Stimulated activated naive CD8-positive, alpha-beta T cell treated with anti-CD3 and anti-CD28 coated beads, Interleukin-15, Interleukin-2, amounts not matched to agents 100 ng/mL and 50 ng/mL, for 24 hours (primary cell): ENCODE measurements around the gene PSMB3.
"Not testable (repeated sequence)": the region's sequence is repeated elsewhere in the genome, so short reads cannot be mapped to it uniquely, and the experiment has no call there.

Experiments
- H3K27ac Mint-ChIP-seq: one replicate; pipeline ENCODE4 v1.8.0; 2021; ENCODE audit warnings: mild to moderate bottlenecking, mixed read lengths
- H3K27me3 Mint-ChIP-seq: one replicate; pipeline ENCODE4 v1.8.0; 2021; ENCODE audit warnings: mixed read lengths
- H3K36me3 Mint-ChIP-seq: one replicate; pipeline ENCODE4 v1.8.0; 2021; ENCODE audit warnings: low read depth, mixed read lengths
- H3K4me1 Mint-ChIP-seq: one replicate; pipeline ENCODE4 v1.8.0; 2021; ENCODE audit warnings: low read depth, mixed read lengths
- H3K4me3 Mint-ChIP-seq: one replicate; pipeline ENCODE4 v1.8.0; 2021; ENCODE audit warnings: mild to moderate bottlenecking, mixed read lengths
- H3K9me3 Mint-ChIP-seq: one replicate; pipeline ENCODE4 v1.8.0; 2021; ENCODE audit warnings: mixed read lengths

The PSMB3 gene

GRCh38 chr17:38779965-38780752, 27.6 kb downstream of the PSMB3 start:
- H3K4me3 Mint-ChIP-seq: no peak overlapping the region
- no peaks in the 10 kb centered on the region for H3K9me3 Mint-ChIP-seq
- no peaks in the 10 kb centered on the region for H3K4me1 Mint-ChIP-seq
- peaks cover 53% of the 10 kb centered on the region for H3K36me3 Mint-ChIP-seq
- no peak overlapping the region for H3K27ac Mint-ChIP-seq
- H3K27me3 Mint-ChIP-seq: no peaks in the 10 kb centered on the region

DNA sequence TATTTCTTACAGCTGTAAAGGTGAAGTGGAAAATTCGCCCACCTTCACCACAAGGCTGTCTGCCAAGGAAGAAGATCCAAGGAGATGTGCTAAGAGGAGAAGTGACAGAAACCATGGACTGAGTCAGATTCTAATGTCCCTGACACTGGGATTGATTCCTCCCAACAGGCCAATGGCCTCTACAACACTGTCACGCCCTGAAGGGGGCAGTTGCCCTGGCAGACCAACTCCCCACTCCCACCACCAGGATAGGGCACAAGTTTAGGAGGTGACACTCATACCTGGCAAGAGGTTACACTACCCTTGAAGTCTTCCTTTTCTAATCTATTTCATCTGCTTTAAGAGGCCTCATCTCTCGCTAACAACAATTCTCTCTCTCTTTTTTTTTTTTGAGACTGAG, 30.7 kb downstream of the PSMB3 start:
- Mint-ChIP-seq H3K36me3 (peaks cover 55% of the 10 kb centered on the region), H3K27me3 (no peaks in the 10 kb centered on the region)

GRCh38 chr17:38786372-38786771, 33.8 kb downstream of the PSMB3 start:
- peaks cover 3% of the 10 kb centered on the region for H3K4me1 Mint-ChIP-seq
- no peak overlapping the region for H3K4me3 Mint-ChIP-seq
- no peaks in the 10 kb centered on the region for H3K9me3 Mint-ChIP-seq
- no peaks in the 10 kb centered on the region for H3K27me3 Mint-ChIP-seq
- no peak overlapping the region for H3K27ac Mint-ChIP-seq
- H3K36me3 Mint-ChIP-seq: peaks cover 38% of the 10 kb centered on the region

More for the DNA sequence above, 30.7 kb downstream of the PSMB3 start:
- H3K27ac Mint-ChIP-seq: no peak overlapping the region
- H3K4me1 Mint-ChIP-seq: no peaks in the 10 kb centered on the region
- H3K4me3 Mint-ChIP-seq: no peak overlapping the region
- no peaks in the 10 kb centered on the region for H3K9me3 Mint-ChIP-seq

DNA sequence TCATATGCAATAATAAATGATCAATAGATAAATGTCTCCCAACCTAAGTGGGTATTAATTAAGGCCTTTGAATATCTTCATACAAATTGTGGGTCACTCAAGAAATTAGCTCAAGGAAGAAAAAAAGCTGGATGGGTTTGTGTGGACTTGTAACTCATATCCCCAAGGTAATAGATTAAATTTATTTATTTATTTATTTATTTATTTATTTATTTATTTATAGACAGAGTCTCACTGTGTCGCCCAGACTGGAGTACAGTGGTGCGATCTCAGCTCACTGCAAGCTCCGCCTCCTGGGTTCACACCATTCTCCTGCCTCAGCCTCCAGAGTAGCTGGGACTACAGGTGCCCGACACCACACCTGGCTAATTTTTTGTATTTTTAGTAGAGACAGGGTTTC, 35.5 kb downstream of the PSMB3 start:
- not testable (repeated sequence) for H3K4me3 Mint-ChIP-seq, H3K27me3 Mint-ChIP-seq, H3K9me3 Mint-ChIP-seq, H3K27ac Mint-ChIP-seq, H3K4me1 Mint-ChIP-seq
- H3K36me3 Mint-ChIP-seq: peaks cover 46% of the 10 kb centered on the region

DNA sequence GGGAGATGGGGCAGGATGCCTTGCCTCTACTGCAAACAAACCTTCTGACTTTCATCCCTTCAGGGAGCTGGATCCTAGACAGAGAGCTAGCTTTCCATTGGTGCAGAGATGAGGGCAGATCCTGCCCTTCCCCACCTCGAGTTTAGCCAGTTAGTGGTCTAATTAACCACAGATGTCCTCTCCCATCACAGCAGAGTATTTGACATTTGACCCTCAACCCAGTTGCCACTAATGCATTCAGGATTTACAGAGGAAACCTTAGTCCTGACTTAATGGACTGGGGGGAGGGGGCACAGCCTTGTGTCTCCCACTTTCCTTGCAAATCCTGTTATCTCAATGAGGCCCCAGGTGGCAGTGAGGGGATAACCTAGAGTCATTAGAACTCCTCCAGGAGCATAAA, 36.6 kb downstream of the PSMB3 start:
- H3K4me3 Mint-ChIP-seq: no peak overlapping the region
- no peaks in the 10 kb centered on the region for H3K27me3 Mint-ChIP-seq
- H3K27ac Mint-ChIP-seq: no peak overlapping the region
- H3K36me3 Mint-ChIP-seq: peaks cover 46% of the 10 kb centered on the region
- H3K9me3 Mint-ChIP-seq: no peaks in the 10 kb centered on the region
- H3K4me1 Mint-ChIP-seq: peaks cover 4% of the 10 kb centered on the region

- not testable (repeated sequence) for H3K27me3 Mint-ChIP-seq, H3K4me1 Mint-ChIP-seq, H3K27ac Mint-ChIP-seq, H3K9me3 Mint-ChIP-seq, H3K4me3 Mint-ChIP-seq
- H3K36me3 Mint-ChIP-seq: peaks cover 41% of the 10 kb centered on the region
Observed at GRCh38 chr17:38790148-38790707, 37.7 kb downstream of the PSMB3 start.

GRCh38 chr17:38791162-38791561, 38.6 kb downstream of the PSMB3 start:
- no peaks in the 10 kb centered on the region for H3K9me3 Mint-ChIP-seq
- H3K27me3 Mint-ChIP-seq: no peaks in the 10 kb centered on the region
- no peak overlapping the region for H3K4me3 Mint-ChIP-seq
- peaks cover 10% of the 10 kb centered on the region for H3K4me1 Mint-ChIP-seq
- H3K36me3 Mint-ChIP-seq: peaks cover 33% of the 10 kb centered on the region
- H3K27ac Mint-ChIP-seq: no peak overlapping the region

- Mint-ChIP-seq H3K4me3 (no peak overlapping the region), H3K27me3 (no peaks in the 10 kb centered on the region), H3K4me1 (peaks cover 34% of the 10 kb centered on the region), H3K27ac (no peak overlapping the region), H3K9me3 (no peaks in the 10 kb centered on the region), H3K36me3 (peaks cover 37% of the 10 kb centered on the region)
Observed at GRCh38 chr17:38794221-38794620, 41.7 kb downstream of the PSMB3 start.

DNA sequence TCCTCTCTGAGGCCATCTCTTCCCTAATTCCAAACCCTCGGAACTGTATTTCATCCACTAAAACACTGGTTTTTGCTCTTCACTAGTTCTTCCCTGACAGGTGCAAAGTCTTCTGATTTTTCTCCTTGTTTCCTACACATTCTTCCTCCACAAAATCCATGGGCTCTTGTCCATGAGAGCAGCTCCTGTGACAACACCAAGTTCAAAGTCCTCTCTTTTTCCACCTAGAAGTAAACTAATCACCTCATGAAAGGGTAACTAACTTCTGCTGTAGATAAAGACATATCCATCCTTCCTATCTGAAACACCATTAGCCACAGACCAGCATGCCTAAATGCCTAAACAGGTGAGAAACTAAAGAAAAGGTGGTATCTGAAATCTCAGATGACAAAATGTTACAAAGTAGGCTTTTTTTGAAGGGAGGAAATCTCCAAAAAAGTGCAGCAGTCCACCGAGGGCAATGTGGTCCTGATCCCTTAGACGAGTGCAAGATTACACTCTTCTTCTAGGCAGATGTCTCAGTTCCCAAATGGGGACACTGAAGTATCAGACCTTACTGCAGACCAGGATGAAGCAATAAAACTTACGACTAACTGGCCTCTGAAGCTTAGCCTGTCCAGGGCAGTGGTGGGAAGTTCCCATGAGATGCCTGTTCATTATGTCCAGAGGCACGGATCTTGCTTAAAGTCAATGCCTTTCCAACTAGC, 44.1 kb downstream of the PSMB3 start:
- peaks cover 37% of the 10 kb centered on the region for H3K4me1 Mint-ChIP-seq
- H3K27me3 Mint-ChIP-seq: no peaks in the 10 kb centered on the region
- H3K27ac Mint-ChIP-seq: no peak overlapping the region
- H3K9me3 Mint-ChIP-seq: no peaks in the 10 kb centered on the region
- peak overlapping the region; percentile 25 for H3K4me3 Mint-ChIP-seq
- H3K36me3 Mint-ChIP-seq: peaks cover 40% of the 10 kb centered on the region

DNA sequence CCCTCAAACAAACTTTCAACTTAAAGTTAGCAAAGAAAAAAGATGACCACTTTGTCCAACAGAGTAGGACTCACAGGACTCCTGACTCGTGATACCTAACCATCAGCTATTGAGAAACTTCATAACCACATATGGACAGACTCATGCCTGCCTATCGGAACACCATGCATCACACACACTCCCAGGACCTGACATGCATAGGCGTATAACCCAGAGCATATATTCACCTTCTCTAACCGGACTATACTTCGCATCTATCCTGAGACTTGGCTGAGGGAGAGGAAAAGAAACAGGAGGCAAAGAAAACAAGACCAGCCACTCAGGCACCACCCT, 44.6 kb downstream of the PSMB3 start:
- peaks cover 44% of the 10 kb centered on the region for H3K36me3 Mint-ChIP-seq
- H3K4me3 Mint-ChIP-seq: peak overlapping the region; percentile 25
- no peaks in the 10 kb centered on the region for H3K9me3 Mint-ChIP-seq
- H3K27ac Mint-ChIP-seq: peak overlapping the region; percentile 1
- peaks cover 37% of the 10 kb centered on the region for H3K4me1 Mint-ChIP-seq
- no peaks in the 10 kb centered on the region for H3K27me3 Mint-ChIP-seq

DNA sequence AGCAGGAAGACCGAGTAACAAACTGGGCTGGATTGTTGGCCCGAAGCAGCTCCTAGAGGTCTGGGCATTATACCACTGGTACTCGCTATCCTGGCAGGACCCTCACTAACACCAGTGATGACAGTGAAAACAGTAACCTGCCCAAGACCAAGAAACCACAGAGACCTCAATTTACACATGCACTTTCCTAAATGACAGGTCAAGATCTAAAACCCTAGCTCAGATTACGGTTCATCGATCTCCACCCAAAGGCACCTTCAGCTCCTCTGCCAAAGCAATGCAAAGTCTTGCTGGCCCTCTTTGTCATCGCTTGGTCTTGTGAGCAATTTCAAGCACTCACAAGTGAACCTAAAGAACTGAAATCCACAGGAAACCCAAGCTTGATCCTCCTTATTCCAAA, 45.3 kb downstream of the PSMB3 start:
- H3K9me3 Mint-ChIP-seq: no peaks in the 10 kb centered on the region
- H3K4me1 Mint-ChIP-seq: peaks cover 37% of the 10 kb centered on the region
- H3K27me3 Mint-ChIP-seq: no peaks in the 10 kb centered on the region
- H3K36me3 Mint-ChIP-seq: peaks cover 42% of the 10 kb centered on the region
- peak overlapping the region; percentile 91 for H3K27ac Mint-ChIP-seq
- H3K4me3 Mint-ChIP-seq: peak overlapping the region; percentile 97

- H3K27ac Mint-ChIP-seq: peak overlapping the region; percentile 91
- peaks cover 37% of the 10 kb centered on the region for H3K4me1 Mint-ChIP-seq
- no peaks in the 10 kb centered on the region for H3K27me3 Mint-ChIP-seq
- peak overlapping the region; percentile 97 for H3K4me3 Mint-ChIP-seq
- peaks cover 47% of the 10 kb centered on the region for H3K36me3 Mint-ChIP-seq
- H3K9me3 Mint-ChIP-seq: no peaks in the 10 kb centered on the region
Observed at GRCh38 chr17:38798614-38799500, 46.3 kb downstream of the PSMB3 start.

DNA sequence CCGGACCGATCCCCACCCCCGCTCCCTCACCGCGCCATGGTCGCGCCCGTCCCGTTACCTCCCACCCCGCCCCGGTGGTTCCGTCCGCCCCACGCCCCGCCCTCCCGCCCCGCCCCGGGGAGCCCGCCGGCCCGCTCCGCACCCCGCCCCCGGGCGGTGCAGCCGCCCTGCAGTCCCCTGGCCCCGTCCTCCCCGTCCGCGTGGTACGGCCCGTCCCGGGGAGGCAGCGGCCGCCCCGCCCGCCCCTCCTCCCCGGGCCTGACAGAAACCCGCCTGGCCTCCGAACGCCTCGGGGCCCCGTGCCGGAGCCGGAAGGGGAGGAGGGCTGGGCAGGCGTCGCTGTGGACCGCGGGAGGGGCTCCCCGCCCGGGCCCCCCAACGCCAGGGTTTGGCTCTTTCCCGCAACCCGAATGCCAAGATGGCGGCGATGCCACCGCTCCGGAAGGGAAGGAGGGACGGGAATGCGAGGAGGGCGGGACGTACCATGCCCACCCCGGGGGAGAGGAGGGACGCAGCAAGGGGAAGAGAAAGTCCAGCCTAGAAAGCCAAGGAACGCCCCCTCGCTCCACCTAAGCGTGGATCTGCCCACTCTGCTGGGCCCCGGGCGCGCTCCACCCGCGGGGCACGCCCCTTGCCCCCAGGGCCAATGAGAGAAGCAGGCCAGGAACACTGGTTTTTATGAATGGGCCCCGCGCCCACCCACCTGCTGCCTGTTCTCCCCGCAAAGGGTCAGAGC, 47.1 kb downstream of the PSMB3 start, which contains the start of gene PIP4K2B:
TSS of gene PIP4K2B (minus strand) at position 56 of the 736 bp plus-strand sequence. CDS start 132 bp downstream, outside the sequence.
- Mint-ChIP-seq H3K4me1 (peaks cover 31% of the 10 kb centered on the region), H3K36me3 (peaks cover 46% of the 10 kb centered on the region), H3K4me3 (peak within 1 kb of the TSS; percentile 97), H3K9me3 (no peaks in the 10 kb centered on the region), H3K27ac (peak within 1 kb of the TSS; percentile 91), H3K27me3 (no peaks in the 10 kb centered on the region)

DNA sequence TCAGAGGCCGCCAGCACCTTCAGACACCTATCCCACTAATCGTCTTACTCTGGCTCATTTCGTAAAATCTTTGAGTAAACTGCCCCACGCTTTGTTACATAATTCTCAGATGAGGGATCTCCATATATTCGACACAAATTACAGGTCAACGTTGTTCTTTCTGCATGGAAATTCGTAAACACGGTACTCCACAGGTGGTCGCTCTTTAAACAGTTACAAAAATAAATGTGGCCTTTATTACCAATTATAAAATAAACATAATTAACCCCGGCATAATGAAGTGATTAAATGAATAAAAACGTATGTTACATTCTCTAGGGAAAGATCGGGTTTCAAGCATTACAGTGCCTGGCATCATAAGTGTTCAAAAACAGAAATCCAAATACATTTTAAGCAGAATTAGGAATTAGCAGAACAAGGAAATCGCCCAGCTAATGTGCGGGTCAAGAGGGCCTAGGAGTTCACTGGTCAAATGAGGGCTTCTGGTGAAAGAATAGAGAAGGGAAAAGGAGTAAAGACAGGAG, 47.8 kb downstream of the PSMB3 start:
- peaks cover 46% of the 10 kb centered on the region for H3K36me3 Mint-ChIP-seq
- H3K4me1 Mint-ChIP-seq: peaks cover 30% of the 10 kb centered on the region

More for the DNA sequence above, 47.8 kb downstream of the PSMB3 start:
- Mint-ChIP-seq H3K27me3 (no peaks in the 10 kb centered on the region), H3K9me3 (no peaks in the 10 kb centered on the region), H3K4me3 (peak overlapping the region; percentile 83), H3K27ac (peak overlapping the region; percentile 83)
